NK-92 treated with Interleukin-12 subunit alpha and Interleukin-12 subunit beta, amount 100 ng/mL, for 24 hours (cell line): ENCODE measurements around the gene SNAP23.
"Not testable (repeated sequence)": the region's sequence is repeated elsewhere in the genome, so short reads cannot be mapped to it uniquely, and the experiment has no call there.

ENCODE experiments used
- DNase-seq: peaks from one replicate; lab custom pipeline; 2025; lab: John Stamatoyannopoulos, UW

Gene SNAP23

GRCh38 chr15:42498212-42499068, 3.0 kb downstream of the SNAP23 start:
- DNase-seq: no peak

- DNase-seq: no peak
Measured at GRCh38 chr15:42499858-42500609, 4.6 kb downstream of the SNAP23 start.

GRCh38 chr15:42502477-42502876, 7.0 kb downstream of the SNAP23 start:
- DNase-seq: no peak

GRCh38 chr15:42503825-42504224, 8.4 kb downstream of the SNAP23 start:
- DNase-seq: no peak

- DNase-seq: no peak
Measured at GRCh38 chr15:42504631-42505030, 9.2 kb downstream of the SNAP23 start.

- DNase-seq: no peak
Measured at GRCh38 chr15:42507514-42507913, 12.1 kb downstream of the SNAP23 start.

GRCh38 chr15:42508263-42508690, 12.8 kb downstream of the SNAP23 start:
- DNase-seq: no peak

GRCh38 chr15:42510258-42511006, 15.0 kb downstream of the SNAP23 start:
- no peak for DNase-seq

- no peak for DNase-seq
Measured at GRCh38 chr15:42511007-42511391, 15.6 kb downstream of the SNAP23 start.

GRCh38 chr15:42523331-42523730, 27.9 kb downstream of the SNAP23 start:
- DNase-seq: no peak

- no peak for DNase-seq
Measured at GRCh38 chr15:42528970-42529369, 33.5 kb downstream of the SNAP23 start.

GRCh38 chr15:42533246-42533645, 37.8 kb downstream of the SNAP23 start:
- DNase-seq: no peak

- DNase-seq: no peak
Measured at GRCh38 chr15:42544853-42545629, 49.6 kb downstream of the SNAP23 start.

- no peak for DNase-seq
Measured at GRCh38 chr15:42547918-42548248, 52.4 kb downstream of the SNAP23 start.

- DNase-seq: peak; percentile 86
Measured at GRCh38 chr15:42548249-42549031, 53.0 kb downstream of the SNAP23 start, which contains the start of the genes HAUS2 and LRRC57. TSS of gene HAUS2 (plus strand) at chr15:42548838. CDS start at chr15:42548873, 35 bp downstream. TSS of gene LRRC57 (minus strand) at chr15:42548793. CDS start at chr15:42548434, 359 bp downstream.

- DNase-seq: no peak
Measured at GRCh38 chr15:42549032-42549491, 53.6 kb downstream of the SNAP23 start.

- no peak for DNase-seq
Measured at GRCh38 chr15:42549741-42550392, 54.4 kb downstream of the SNAP23 start.

GRCh38 chr15:42553554-42553953, 58.1 kb downstream of the SNAP23 start:
- no peak for DNase-seq

GRCh38 chr15:42556550-42557207, 61.2 kb downstream of the SNAP23 start:
- DNase-seq: not testable (repeated sequence)

- no peak for DNase-seq
Measured at GRCh38 chr15:42558739-42559138, 63.3 kb downstream of the SNAP23 start.
